Mucosa of descending colon (tissue), 3 donors: ENCODE measurements around the gene SPATA32. TPM values are rescaled to one million over a fixed set of nuclear protein-coding genes. Genes with fewer than 3 reads are reported as not detected.
A peak's percentile ranks its signal among the peaks of the same experiment; 100 is the strongest.

ENCODE experiments used
- ATAC-seq: fragments of 200-7000 bp; cut with Tn5 transposase; one replicate; pipeline ENCODE4 v1.9.1; 2020; ENCODE audit warnings: mild to moderate bottlenecking, moderate library complexity
- DNase-seq, 3 donors: peaks; one replicate each; pipeline ENCODE4 v3.0.0-alpha.2; 2020
- H3K36me3 ChIP-seq: fragments of 200-600 bp; one replicate; pipeline ENCODE4 v1.8.0; 2021; ENCODE audit warnings: low read depth, mild to moderate bottlenecking
- H3K4me1 ChIP-seq: fragments of 200-600 bp; one replicate; pipeline ENCODE4 v1.8.0; 2021; ENCODE audit warnings: low read depth, mild to moderate bottlenecking
- H3K4me3 ChIP-seq: fragments of 200-600 bp; one replicate; pipeline ENCODE4 v1.8.0; 2021; ENCODE audit warnings: mild to moderate bottlenecking
- H3K9me3 ChIP-seq: fragments of 200-600 bp; one replicate; pipeline ENCODE4 v1.8.0; 2021; ENCODE audit warnings: mild to moderate bottlenecking
- intact Hi-C, 2 donors: fragments of 100-400 bp; cut with DNase I in 1 of 2; cut with micrococcal nuclease in 1 of 2; formaldehyde crosslinking; loops; one replicate each; pipeline versions ENCODE4 v1.11.0 to v1.11.1; 2022; cut with DNase I, micrococcal nuclease
- total RNA-seq, 3 donors: library from RNA; stranded (reverse); fragmentation: NEBNext Ultra II Directional in 2 of 3; extraction: Animal tissue kit (Norgen Biotek cat#: 25700) in 2 of 3; gene quantifications; one replicate each; pipeline versions ENCODE4 v1.2.1 to v1.2.4, GENCODE V29; 2021 to 2023
- TF ChIP-seq, protein P1 (sequence below): fragments of 200-600 bp; IDR thresholded peaks from one replicate; pipeline ENCODE4 v1.8.0; 2022; ENCODE audit warnings: antibody characterized with exemption, mild to moderate bottlenecking
- donor health status: DM: no; HTN: no; CAD: no; lungs with moderate emphysema.
- donor health status: DM: no; HTN: no; CAD: no.
- donor health status: DM: no; HTN: yes; CAD: no.

The SPATA32 gene
- total RNA-seq, 3 donors from 2014 or later = 0.19 to 0.22 TPM; not detected in 1

DNA sequence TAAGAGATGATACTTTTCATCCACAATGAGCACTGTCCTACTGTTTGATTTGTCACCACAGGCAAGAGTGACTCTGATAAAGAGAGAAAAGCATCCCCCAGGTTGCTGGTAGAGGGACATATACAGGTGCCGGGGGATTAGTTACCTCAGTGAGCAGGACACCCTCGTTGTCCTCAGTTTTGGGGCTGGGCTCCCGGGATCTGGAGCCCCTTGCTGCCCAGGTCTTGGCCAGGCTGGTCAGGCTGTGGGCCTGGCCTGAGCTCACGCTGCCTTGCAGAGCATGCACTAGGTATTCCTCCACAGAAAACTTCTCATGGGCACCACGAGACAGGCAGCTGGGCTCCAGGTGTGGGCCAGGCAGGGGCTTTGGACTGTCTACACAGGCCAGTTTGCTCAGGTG lies 24.4 kb upstream of the SPATA32 start:
- Histone ChIP-seq H3K4me3 (no peak overlapping the region), H3K4me1 (peaks cover 2% of the 10 kb centered on the region), H3K9me3 (no peaks in the 10 kb centered on the region), H3K36me3 (peaks cover 6% of the 10 kb centered on the region)
- intact Hi-C loops = no loop called here
- ATAC-seq (no peak), DNase-seq (no peak)
- TF ChIP-seq, protein P1, sequence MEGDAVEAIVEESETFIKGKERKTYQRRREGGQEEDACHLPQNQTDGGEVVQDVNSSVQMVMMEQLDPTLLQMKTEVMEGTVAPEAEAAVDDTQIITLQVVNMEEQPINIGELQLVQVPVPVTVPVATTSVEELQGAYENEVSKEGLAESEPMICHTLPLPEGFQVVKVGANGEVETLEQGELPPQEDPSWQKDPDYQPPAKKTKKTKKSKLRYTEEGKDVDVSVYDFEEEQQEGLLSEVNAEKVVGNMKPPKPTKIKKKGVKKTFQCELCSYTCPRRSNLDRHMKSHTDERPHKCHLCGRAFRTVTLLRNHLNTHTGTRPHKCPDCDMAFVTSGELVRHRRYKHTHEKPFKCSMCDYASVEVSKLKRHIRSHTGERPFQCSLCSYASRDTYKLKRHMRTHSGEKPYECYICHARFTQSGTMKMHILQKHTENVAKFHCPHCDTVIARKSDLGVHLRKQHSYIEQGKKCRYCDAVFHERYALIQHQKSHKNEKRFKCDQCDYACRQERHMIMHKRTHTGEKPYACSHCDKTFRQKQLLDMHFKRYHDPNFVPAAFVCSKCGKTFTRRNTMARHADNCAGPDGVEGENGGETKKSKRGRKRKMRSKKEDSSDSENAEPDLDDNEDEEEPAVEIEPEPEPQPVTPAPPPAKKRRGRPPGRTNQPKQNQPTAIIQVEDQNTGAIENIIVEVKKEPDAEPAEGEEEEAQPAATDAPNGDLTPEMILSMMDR = no peak

DNA sequence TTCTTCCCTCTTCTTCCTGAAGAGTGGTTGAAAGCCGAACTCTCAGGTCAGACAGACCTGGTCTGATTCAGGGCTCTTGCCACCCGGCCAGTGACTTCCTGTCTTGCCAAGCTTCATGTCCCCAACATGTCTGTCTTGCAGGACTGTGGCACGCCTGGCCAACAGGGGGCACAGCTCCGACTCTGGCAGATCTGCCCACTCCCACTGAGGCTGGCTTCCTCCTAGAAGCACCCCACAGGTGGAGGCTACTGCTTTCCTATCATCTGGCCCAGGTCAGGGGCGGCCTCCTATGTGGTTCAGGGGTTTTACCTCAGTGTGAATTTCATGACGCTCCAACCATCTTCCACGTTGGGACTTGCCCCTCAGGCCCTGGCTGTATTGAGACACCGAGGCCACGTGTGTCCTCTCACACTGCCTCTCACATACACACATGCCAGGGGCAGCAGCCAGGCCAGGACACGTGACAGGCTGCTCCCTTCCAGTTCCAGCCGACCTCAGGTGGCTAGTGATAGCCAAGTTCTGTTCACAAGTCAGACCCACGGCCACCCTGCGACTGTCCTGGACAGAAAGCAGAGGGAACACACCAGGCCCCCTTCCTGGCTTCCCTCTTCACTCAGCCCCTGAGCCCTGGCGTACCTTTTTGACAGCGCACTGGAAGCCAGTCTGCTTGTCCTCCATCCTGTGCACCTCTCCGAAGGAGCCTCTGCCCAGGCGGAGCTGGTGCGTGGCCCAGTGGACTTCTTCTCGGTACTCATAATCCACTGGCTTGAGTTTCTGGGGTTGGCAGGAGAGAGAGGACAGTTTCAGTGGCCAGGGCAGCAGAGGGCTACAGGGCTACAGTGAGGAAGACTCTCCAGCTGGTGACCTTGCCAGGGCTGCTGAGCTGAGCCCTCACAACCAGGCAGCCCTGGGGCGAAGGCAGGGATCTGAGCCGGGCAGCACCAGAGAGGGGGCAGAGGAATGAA lies 22.6 kb upstream of the SPATA32 start:
- TF ChIP-seq, protein P1 = no peak
- intact Hi-C loops = no loop called here
- no peak overlapping the region for H3K4me3 ChIP-seq
- H3K4me1 ChIP-seq = peaks cover 2% of the 10 kb centered on the region
- ATAC-seq (peak; percentile 50), DNase-seq (peak in 1 of 3 donors; percentile 54)
- no peaks in the 10 kb centered on the region for H3K9me3 ChIP-seq
- H3K36me3 ChIP-seq = no peaks in the 10 kb centered on the region

DNA sequence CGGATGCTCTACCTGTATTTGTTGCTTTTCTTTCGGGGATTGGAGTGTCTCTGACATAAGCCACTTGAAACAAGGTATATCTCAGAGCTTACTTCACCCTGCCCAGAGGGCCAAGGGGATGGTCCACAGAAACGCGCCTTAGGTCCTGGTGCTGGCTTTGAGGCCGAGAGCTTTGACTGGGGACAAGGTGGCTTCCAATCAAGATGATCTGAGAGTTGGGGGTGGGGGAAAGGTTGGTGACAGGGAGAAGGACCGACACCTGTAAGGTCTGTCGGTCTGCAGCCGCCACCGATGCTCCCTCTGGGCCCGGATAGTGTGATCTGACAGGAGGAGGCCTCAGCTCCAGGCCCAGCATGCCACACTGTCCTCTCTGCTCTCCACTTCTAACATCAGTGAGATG lies 21.8 kb upstream of the SPATA32 start:
- H3K4me1 ChIP-seq = peaks cover 2% of the 10 kb centered on the region

DNA sequence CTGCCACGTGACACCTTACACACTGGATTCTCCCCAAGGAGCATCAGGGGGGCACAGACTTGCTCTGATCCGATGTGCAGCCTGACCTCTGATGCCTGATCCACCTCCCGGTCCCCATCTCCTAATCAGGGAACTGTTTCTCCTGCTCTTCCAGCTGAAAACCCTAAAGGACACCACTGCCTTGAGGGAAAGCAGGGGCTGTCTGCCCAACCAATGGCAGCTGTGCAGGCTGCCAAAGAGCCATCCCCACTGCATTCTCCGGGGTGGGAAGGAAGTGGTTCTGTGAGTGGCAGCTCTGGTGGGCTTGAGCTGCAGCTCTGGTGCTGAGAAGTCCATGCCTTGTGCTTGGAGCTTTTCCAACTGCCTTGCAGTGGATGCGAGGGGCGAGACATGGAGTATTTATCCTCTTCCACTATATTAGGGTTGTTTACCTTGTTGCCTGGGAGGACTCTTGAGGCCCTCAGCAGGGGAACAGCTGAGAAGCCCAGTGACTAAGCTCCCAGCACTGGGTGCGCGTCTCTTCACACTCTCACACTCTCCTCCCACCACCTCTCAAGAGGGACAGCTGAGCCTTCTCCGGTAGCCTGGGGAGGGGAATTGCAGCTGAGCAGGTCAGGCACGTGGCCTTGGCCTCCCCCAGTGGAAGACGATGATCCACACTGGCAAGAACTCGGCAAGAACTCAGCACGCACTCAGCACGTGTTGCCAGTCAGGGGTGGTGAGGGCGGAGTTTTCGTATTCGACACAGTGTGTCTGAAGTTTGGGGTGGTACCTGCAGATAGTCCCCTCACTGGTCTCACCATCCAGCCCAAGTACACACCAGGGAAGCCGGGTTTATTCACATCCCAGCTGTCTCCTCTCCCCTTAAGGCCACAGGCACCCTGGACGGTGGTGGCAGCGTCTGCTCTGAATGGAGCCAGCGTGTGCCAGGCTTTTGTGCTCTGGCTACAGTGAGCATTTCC lies 21.1 kb upstream of the SPATA32 start:
- Histone ChIP-seq H3K4me3 (no peak overlapping the region), H3K36me3 (no peaks in the 10 kb centered on the region), H3K9me3 (no peaks in the 10 kb centered on the region), H3K4me1 (peaks cover 2% of the 10 kb centered on the region)
- TF ChIP-seq, protein P1 = no peak
- DNase-seq (peak in 1 of 3 donors; percentile 23), ATAC-seq (peak; percentile 63)
- intact Hi-C loops = no loop called here

More for the DNA sequence above, 21.8 kb upstream of the SPATA32 start:
- Histone ChIP-seq H3K36me3 (no peaks in the 10 kb centered on the region), H3K4me3 (no peak overlapping the region), H3K9me3 (no peaks in the 10 kb centered on the region)
- intact Hi-C loops = no loop called here
- TF ChIP-seq, protein P1 = no peak
- DNase-seq (no peak), ATAC-seq (no peak)

DNA sequence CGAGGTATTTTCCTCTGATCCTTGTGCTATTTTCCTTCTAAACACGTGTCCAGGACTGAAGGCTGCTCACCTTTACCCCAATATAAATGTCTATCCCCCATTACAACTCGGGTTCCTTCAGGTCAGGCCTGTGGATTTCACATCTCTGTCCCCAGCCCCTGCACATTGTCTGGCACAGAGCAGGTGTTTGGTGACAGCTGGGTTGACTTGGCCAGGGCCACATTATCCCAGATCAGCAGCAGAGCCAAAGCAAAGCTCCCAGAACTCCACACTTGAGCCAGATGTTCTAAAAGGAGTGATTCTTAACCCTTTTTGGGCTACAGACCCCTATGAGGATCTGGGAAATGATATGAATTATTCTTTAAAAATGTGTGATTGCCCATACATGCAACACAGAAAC lies 18.0 kb upstream of the SPATA32 start:
- TF ChIP-seq, protein P1 = no peak
- DNase-seq (peak in 1 of 3 donors; percentile 4), ATAC-seq (no peak)
- Histone ChIP-seq H3K9me3 (no peaks in the 10 kb centered on the region), H3K36me3 (no peaks in the 10 kb centered on the region), H3K4me1 (no peaks in the 10 kb centered on the region), H3K4me3 (no peak overlapping the region)
- intact Hi-C loops = loop anchor here (5.0 kb wide), 2 partner anchors 37 to 102 kb away; partner anchors contain the start of gene MAP3K14 (in 1 of the 2)
